Smooth muscle cell (in vitro differentiated cells): ENCODE data around the gene SPTBN4. TPM values are rescaled to one million over a fixed set of nuclear protein-coding genes. Genes with fewer than 3 reads are reported as not detected.

Source experiments
- DNase-seq: peaks from one replicate; lab custom pipeline; 2025; ENCODE audit not compliant: unreplicated experiment; lab: John Stamatoyannopoulos, UW
- H2AFZ ChIP-seq: fragments of 200-600 bp; sonication (generic); 2 replicates; pipeline ENCODE4 v1.6.0; 2016; ENCODE audit warnings: antibody characterized with exemption, low read depth, mild to moderate bottlenecking
- H3F3A ChIP-seq: fragments of 200-600 bp; sonication (generic); 2 replicates; pipeline ENCODE4 v1.6.0; 2017; ENCODE audit warnings: antibody characterized with exemption, low read depth
- H3K27ac ChIP-seq: fragments of 200-600 bp; sonication (generic); 2 replicates; pipeline ENCODE4 v1.5.1; 2016; ENCODE audit warnings: low read depth, mild to moderate bottlenecking
- H3K27me3 ChIP-seq: fragments of 200-600 bp; sonication (generic); 2 replicates; pipeline ENCODE4 v1.6.1; 2016; ENCODE audit warnings: low read depth, mild to moderate bottlenecking
- H3K36me3 ChIP-seq: fragments of 200-600 bp; sonication (generic); 2 replicates; pipeline ENCODE4 v1.5.1; 2016; ENCODE audit warnings: low read depth
- H3K4me1 ChIP-seq: fragments of 200-600 bp; sonication (generic); 2 replicates; pipeline ENCODE4 v1.5.1; 2016; ENCODE audit warnings: low read depth
- H3K4me2 ChIP-seq: fragments of 200-600 bp; sonication (generic); 2 replicates; pipeline ENCODE4 v1.6.0; 2016; ENCODE audit warnings: mild to moderate bottlenecking
- H3K4me3 ChIP-seq: fragments of 200-600 bp; sonication (generic); 2 replicates; pipeline ENCODE4 v1.5.1; 2016; ENCODE audit warnings: mild to moderate bottlenecking
- H3K79me2 ChIP-seq: fragments of 200-600 bp; sonication (generic); 2 replicates; pipeline ENCODE4 v1.6.0; 2016; ENCODE audit warnings: low read depth, mild to moderate bottlenecking
- H3K9ac ChIP-seq: fragments of 200-600 bp; sonication (generic); 2 replicates; pipeline ENCODE4 v1.6.0; 2016; ENCODE audit warnings: low read depth
- H3K9me3 ChIP-seq: fragments of 200-600 bp; sonication (generic); replicated peaks from 2 replicates; pipeline ENCODE4 v1.5.1; 2016; ENCODE audit warnings: low read depth
- H4K20me1 ChIP-seq: fragments of 200-600 bp; sonication (generic); 2 replicates; pipeline ENCODE4 v1.6.0; 2016; ENCODE audit warnings: low read depth
- WGBS: methylation state at CpG from one replicate; pipeline ENCODE4 v1.1.7; 2016; ENCODE audit warnings: low lambda C conversion rate; 5-methylcytosine and 5-hydroxymethylcytosine counted together
- polyA plus RNA-seq: library from polyadenylated mRNA; unstranded; fragments of >200 nt; fragmentation: Nextera tagmentation; extraction: Ambion mirVana; gene quantifications from 2 replicates; pipeline ENCODE4 v1.2.1, GENCODE V29; 2016
- total RNA-seq: library from RNA; depleted of rRNA; stranded (reverse); fragments of >200 nt; gene quantifications from 2 replicates; pipeline ENCODE4 v1.2.3, GENCODE V29; 2014
- TF ChIP-seq, protein P1 (sequence below): fragments of 200-600 bp; sonication (generic); IDR thresholded peaks from 2 replicates; pipeline ENCODE4 v1.5.1; 2017; ENCODE audit warnings: borderline replicate concordance, mild to moderate bottlenecking, antibody characterized with exemption; ENCODE audit not compliant: insufficient read depth, poor library complexity, severe bottlenecking

The SPTBN4 gene
- total and polyA plus RNA-seq, 2 experiments from 2014 or later, result 1.0 to 1.2 TPM

GRCh38 chr19:40492274-40492673 is 25.5 kb downstream of the SPTBN4 start:
- Histone ChIP-seq H3K79me2 (no peaks in the 10 kb centered on the region), H3K9me3 (no peaks in the 10 kb centered on the region), H3K36me3 (no peaks in the 10 kb centered on the region), H4K20me1 (no peaks in the 10 kb centered on the region), H3K4me2 (no peak overlapping the region), H3F3A (no peaks in the 10 kb centered on the region), H3K9ac (no peak overlapping the region), H3K4me1 (no peaks in the 10 kb centered on the region), H2AFZ (no peak overlapping the region), H3K4me3 (no peak overlapping the region), H3K27ac (no peak overlapping the region), H3K27me3 (peaks cover 24% of the 10 kb centered on the region)
- no peak for DNase-seq
- TF ChIP-seq, protein P1, sequence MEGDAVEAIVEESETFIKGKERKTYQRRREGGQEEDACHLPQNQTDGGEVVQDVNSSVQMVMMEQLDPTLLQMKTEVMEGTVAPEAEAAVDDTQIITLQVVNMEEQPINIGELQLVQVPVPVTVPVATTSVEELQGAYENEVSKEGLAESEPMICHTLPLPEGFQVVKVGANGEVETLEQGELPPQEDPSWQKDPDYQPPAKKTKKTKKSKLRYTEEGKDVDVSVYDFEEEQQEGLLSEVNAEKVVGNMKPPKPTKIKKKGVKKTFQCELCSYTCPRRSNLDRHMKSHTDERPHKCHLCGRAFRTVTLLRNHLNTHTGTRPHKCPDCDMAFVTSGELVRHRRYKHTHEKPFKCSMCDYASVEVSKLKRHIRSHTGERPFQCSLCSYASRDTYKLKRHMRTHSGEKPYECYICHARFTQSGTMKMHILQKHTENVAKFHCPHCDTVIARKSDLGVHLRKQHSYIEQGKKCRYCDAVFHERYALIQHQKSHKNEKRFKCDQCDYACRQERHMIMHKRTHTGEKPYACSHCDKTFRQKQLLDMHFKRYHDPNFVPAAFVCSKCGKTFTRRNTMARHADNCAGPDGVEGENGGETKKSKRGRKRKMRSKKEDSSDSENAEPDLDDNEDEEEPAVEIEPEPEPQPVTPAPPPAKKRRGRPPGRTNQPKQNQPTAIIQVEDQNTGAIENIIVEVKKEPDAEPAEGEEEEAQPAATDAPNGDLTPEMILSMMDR, result no peak
- 91% methylated on average over 3 of the region's 3 CpGs for WGBS

GRCh38 chr19:40493778-40494177 is 27.0 kb downstream of the SPTBN4 start:
- Histone ChIP-seq H3K79me2 (no peaks in the 10 kb centered on the region), H3K27me3 (peaks cover 24% of the 10 kb centered on the region), H3K4me3 (no peak overlapping the region), H3K27ac (no peak overlapping the region), H3K9ac (no peak overlapping the region), H3K4me1 (no peaks in the 10 kb centered on the region), H2AFZ (no peak overlapping the region), H4K20me1 (no peaks in the 10 kb centered on the region), H3K9me3 (no peaks in the 10 kb centered on the region), H3F3A (no peaks in the 10 kb centered on the region), H3K4me2 (no peak overlapping the region), H3K36me3 (no peaks in the 10 kb centered on the region)
- TF ChIP-seq, protein P1, result no peak
- WGBS, result 61% methylated on average over 4 of the region's 4 CpGs
- DNase-seq, result no peak

GRCh38 chr19:40494191-40494838 is 27.5 kb downstream of the SPTBN4 start:
- no peaks in the 10 kb centered on the region for H3K79me2 ChIP-seq
- no peaks in the 10 kb centered on the region for H3K36me3 ChIP-seq
- H3K9me3 ChIP-seq, result no peaks in the 10 kb centered on the region
- H2AFZ ChIP-seq, result no peak overlapping the region
- H3K27ac ChIP-seq, result no peak overlapping the region
- 80% methylated on average over 1 of the region's 1 CpG for WGBS
- no peaks in the 10 kb centered on the region for H4K20me1 ChIP-seq
- H3K9ac ChIP-seq, result no peak overlapping the region
- no peaks in the 10 kb centered on the region for H3F3A ChIP-seq
- H3K4me3 ChIP-seq, result no peak overlapping the region
- H3K27me3 ChIP-seq, result peaks cover 24% of the 10 kb centered on the region
- no peaks in the 10 kb centered on the region for H3K4me1 ChIP-seq
- TF ChIP-seq, protein P1, result no peak
- no peak overlapping the region for H3K4me2 ChIP-seq
- DNase-seq, result no peak

DNA sequence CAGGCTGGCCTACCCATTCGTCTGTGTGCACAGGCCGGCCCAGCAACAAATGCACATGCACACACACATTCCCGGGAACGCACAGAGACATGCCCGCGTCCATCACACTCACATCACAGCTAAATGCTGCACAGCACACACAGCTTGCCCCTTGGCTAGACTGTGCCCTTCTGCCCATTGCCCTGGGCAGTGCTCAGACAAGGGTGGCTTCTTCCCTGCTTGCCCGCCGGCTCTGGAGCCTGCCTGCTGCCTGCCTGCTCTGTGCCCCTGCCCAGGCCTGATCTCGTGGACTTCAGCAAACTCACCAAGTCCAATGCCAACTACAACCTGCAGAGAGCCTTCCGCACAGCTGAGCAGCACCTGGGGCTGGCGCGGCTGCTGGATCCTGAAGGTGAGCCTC is 30.4 kb downstream of the SPTBN4 start:
- no peak for DNase-seq
- no peaks in the 10 kb centered on the region for H3K79me2 ChIP-seq
- H3K27ac ChIP-seq, result no peak overlapping the region
- no peaks in the 10 kb centered on the region for H3F3A ChIP-seq
- H3K4me1 ChIP-seq, result no peaks in the 10 kb centered on the region
- peaks cover 25% of the 10 kb centered on the region for H3K27me3 ChIP-seq
- WGBS, result 86% methylated on average over 12 of the region's 12 CpGs
- no peak overlapping the region for H3K4me2 ChIP-seq
- H4K20me1 ChIP-seq, result no peaks in the 10 kb centered on the region
- no peaks in the 10 kb centered on the region for H3K36me3 ChIP-seq
- TF ChIP-seq, protein P1, result no peak
- no peak overlapping the region for H2AFZ ChIP-seq
- no peaks in the 10 kb centered on the region for H3K9me3 ChIP-seq
- no peak overlapping the region for H3K9ac ChIP-seq
- H3K4me3 ChIP-seq, result no peak overlapping the region
